ENCODE results near the gene MRPL53. TPM values are rescaled to one million over a fixed set of nuclear protein-coding genes. Genes with fewer than 3 reads are reported as not detected.
A peak's percentile ranks its signal among the peaks of the same experiment; 100 is the strongest.

MRPL53 gene
- total and polyA plus RNA-seq, 9 of the 15 experiments (the other 6 are each of a cell fraction or from before 2014, with no cell fraction given), result 11.5 to 87.9 (median 41.1) TPM

GRCh38 chr2:74497777-74498499 lies 25.5 kb upstream of the MRPL53 start:
- H3K9me3 ChIP-seq (replicated peaks; ENCODE audit: control insufficient read depth, insufficient read depth, low read depth, low read length), result no peaks in the 10 kb centered on the region
- no peak overlapping the region for H2AFZ ChIP-seq (ENCODE audit: low read depth, low read length)
- CTCF ChIA-PET (ENCODE audit: low intra/inter-chr PET ratio), result no interaction called here
- H3K4me2 ChIP-seq (ENCODE audit: insufficient read depth, low read length), result no peak overlapping the region
- no peaks in the 10 kb centered on the region for H4K20me1 ChIP-seq (replicated peaks; ENCODE audit: control insufficient read depth, insufficient read depth, low read length)
- 95% methylated on average over 23 of the region's 61 CpGs for WGBS (ENCODE audit: insufficient coverage, low coverage, missing lambda C conversion rate)
- peaks cover 5% of the 10 kb centered on the region; the same call in 1 of the 3 replicates for H3K79me2 ChIP-seq (ENCODE audit: control insufficient read depth, insufficient read depth, low read length)
- DNase-seq (ENCODE audit: extremely low read depth in 1 of 4, low spot score in 3 of 4), result no peak
- FAIRE-seq, result no peak
- POLR2A ChIA-PET, result no interaction called here
- H3K27ac ChIP-seq (ENCODE audit: extremely low read depth, low read depth, low read length), result no peak overlapping the region
- TF ChIP-seq IRF2 (CRISPR knock-in tag; IDR thresholded peaks at IDR 0.05) (no peak), RBFOX2 (IDR thresholded peaks at IDR 0.05; ENCODE audit: low read depth, low read length) (peak; percentile 40), POLR2G (IDR thresholded peaks at IDR 0.05; ENCODE audit: low read depth, low read length) (peak; percentile 73), TAF15 (IDR thresholded peaks at IDR 0.05; ENCODE audit: low read depth, low read length) (peak; percentile 67; the same call in 1 of the 2 replicates), MCM7 (IDR thresholded peaks at IDR 0.05) (no peak), POLR2A (conservative IDR thresholded peaks at IDR 0.05) (0 out of 2 replicates have a peak, but pooled peaks have one; percentile 36), POLR2B (IDR thresholded peaks at IDR 0.05; ENCODE audit: low read depth, partially characterized antibody) (no peak), ZBTB33 (CRISPR knock-in tag; IDR thresholded peaks at IDR 0.05) (peak; percentile 67)
- no TSS peak for BruUV-seq (replicated peaks)
- intact Hi-C loops (cut with micrococcal nuclease), result no loop called here
- no peak overlapping the region for H3K9ac ChIP-seq (ENCODE audit: insufficient read depth in 1 of 2, low read depth in 2 of 2, low read length in 2 of 2)
- in situ Hi-C loops (cut with MboI), result no loop called here
- no peaks in the 10 kb centered on the region for H3K27me3 ChIP-seq (ENCODE audit: control insufficient read depth in 2 of 2, insufficient read depth in 2 of 2, low read length in 2 of 2)
- H3K36me3 ChIP-seq (ENCODE audit: control insufficient read depth, insufficient read depth, low read length), result peaks cover 15% of the 10 kb centered on the region; the same call in 2 of the 3 replicates
- no peaks in the 10 kb centered on the region for H3K9me1 ChIP-seq (ENCODE audit: control insufficient read depth, insufficient read depth, low read length)
- H3K4me1 ChIP-seq (replicated peaks in 1 of 2; ENCODE audit: control insufficient read depth in 2 of 2, insufficient read depth in 2 of 2, low read length in 2 of 2), result peaks cover 11 to 39% of the 10 kb centered on the region in 2 experiments; a peak in 4 of 5 replicates
- H3K4me3 ChIP-seq, result no peak overlapping the region
- no peak for ATAC-seq
